A549 treated with DMSO at 1 μM for 4 hours (cell line): ENCODE results near the gene C1orf159. TPM values are rescaled to one million over a fixed set of nuclear protein-coding genes. Genes with fewer than 3 reads are reported as not detected.

Experiments
- total RNA-seq: library from RNA; stranded (reverse); fragments of 200-300 nt; extraction: Qiagen RNA extraction; gene quantifications from 5 replicates; pipeline ENCODE4 v1.2.3, GENCODE V29; 2022; ENCODE audit warnings: low read depth

The C1orf159 gene
- total RNA-seq = 11.5 to 16.4 TPM (median 12.5 TPM) in 5 replicates

DNA sequence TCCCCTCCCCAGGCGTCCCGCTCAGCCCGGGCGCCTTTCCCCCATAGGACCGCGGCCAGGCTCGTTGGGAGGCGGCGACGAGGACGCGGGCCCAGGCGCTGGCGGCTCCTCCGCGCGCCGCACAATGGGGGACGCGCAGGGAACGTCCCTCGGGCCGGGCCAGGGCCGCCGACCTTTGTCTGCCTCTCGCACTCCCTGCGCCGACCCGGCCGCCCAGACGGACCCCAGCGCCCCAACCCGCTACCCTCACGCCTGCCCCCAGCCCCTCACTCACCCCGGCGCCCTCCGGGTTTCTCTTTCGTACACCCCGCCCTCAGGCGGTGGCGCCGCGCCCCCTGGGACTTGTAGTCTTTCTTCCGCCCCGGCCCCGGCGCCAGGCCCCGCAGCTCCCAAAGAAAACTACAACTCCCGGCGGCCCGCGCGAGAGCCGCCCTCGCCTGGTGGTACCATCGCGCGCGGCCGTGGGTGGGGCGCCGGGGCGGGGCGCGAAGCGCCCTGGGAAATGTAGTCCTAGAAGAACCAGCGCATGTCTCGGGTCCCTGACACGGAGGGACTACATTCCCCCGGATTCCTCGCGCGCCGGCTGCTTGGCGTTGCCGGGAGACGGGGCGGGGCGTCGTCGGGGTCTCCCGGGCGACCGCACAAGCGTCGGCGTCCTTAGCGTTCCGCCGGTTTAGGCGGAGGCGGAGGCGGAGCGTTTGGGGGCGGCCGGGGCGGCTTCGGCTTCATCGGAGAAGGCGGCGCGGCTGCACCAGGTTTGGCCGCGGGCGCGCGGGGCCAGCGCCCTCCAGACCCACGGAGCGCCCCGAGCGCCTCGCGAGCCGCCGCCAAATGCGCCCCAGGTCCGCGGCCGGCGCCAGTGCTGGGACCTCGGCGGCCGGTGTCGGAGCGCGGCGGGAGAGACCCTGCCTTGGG is at the start of gene C1orf159:
TSS of gene C1orf159 (minus strand) at position 304 of the 915 bp plus-strand sequence. CDS start 24,546 bp downstream, outside the sequence.

DNA sequence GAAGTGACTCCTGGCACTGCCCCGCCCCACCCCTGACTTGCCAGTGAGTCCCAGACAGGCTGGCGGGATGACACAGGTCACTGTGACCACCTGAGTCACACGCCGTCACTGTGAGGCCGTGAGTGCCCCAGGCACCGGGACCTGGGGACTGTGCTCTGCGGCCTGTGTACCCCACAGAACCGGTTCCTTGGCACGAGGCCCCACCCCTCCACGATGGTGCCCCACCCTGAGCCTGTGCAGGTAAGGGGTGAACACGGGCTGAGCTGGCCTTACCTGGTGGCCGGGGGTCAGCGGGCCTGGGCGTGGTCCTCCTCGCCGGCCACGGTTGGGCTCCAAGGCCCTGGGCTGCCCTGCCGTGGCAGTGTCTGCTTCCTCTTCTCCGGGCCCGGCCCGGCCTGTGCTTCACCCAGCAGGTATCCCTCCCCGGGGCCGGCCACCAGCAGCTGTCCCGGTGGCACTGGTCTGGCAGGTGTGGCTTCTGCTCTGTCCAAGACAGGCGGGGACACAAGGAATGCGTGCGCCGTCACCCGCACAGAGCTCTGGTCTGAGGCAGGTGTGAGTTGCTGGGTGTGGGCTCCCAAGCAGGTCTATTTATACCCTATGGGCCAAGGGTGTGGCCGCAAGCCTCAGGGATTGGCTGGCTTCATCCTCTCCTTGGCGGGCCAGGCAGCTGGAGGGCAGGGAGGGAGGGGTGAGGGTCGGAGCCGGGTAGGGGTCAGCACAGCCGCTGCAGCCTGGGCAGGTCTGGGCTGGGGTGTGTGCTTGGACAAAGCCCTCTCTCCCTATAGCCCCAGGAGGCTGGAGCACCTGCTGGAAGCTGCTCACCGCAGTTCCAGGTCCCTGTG is 41.9 kb downstream of the C1orf159 start, which contains the start of gene RNF223:
TSS of gene RNF223 (minus strand) at position 564 of the 845 bp plus-strand sequence. CDS start 1,740 bp downstream, outside the sequence.

Other genes with a start within 250 kb of the C1orf159 start
- gene SAMD11, start 192.2 kb downstream of the C1orf159 start, total RNA-seq = 17.3 to 36.9 TPM (median 28.0 TPM) in 5 replicates
- 71.6 to 94.6 TPM (median 85.2 TPM) in 5 replicates for gene NOC2L, start 156.8 kb downstream of the C1orf159 start, total RNA-seq
- gene KLHL17, start 155.5 kb downstream of the C1orf159 start, total RNA-seq = 7.7 to 18.6 TPM (median 16.8 TPM) in 5 replicates
- 4.4 to 7.1 TPM (median 6.1 TPM) in 5 replicates for gene PLEKHN1, start 149.6 kb downstream of the C1orf159 start, total RNA-seq
- gene PERM1, start 134.0 kb downstream of the C1orf159 start, total RNA-seq = 0.09 to 0.16 TPM (median 0.15 TPM) in 5 replicates
- 24.5 to 59.7 TPM (median 54.3 TPM) in 5 replicates for gene HES4, start 116.0 kb downstream of the C1orf159 start, total RNA-seq
- 18.0 to 26.2 TPM (median 22.7 TPM) in 5 replicates for gene ISG15, start 102.6 kb downstream of the C1orf159 start, total RNA-seq
- 101 to 135 TPM (median 119 TPM) in 5 replicates for gene AGRN, start 96.0 kb downstream of the C1orf159 start, total RNA-seq
- gene RNF223, start 41.8 kb downstream of the C1orf159 start, total RNA-seq = 0.16 to 0.58 TPM (median 0.39 TPM) in 5 replicates
- gene TTLL10, start 57.8 kb upstream of the C1orf159 start, total RNA-seq = not detected in 5 replicates
- 0.23 to 0.31 TPM in 2 of 5 replicates, not detected in the others for gene TNFRSF18, start 90.5 kb upstream of the C1orf159 start, total RNA-seq
- gene TNFRSF4, start 98.1 kb upstream of the C1orf159 start, total RNA-seq = 0.17 TPM in 1 of 5 replicates, not detected in the others
- gene SDF4, start 115.9 kb upstream of the C1orf159 start, total RNA-seq = 110 to 131 TPM (median 118 TPM) in 5 replicates
- gene B3GALT6, start 116.1 kb upstream of the C1orf159 start, total RNA-seq = 9.3 to 19.5 TPM (median 18.1 TPM) in 5 replicates
- gene C1QTNF12, start 130.6 kb upstream of the C1orf159 start, total RNA-seq = 0.97 to 1.7 TPM (median 1.5 TPM) in 5 replicates
- gene UBE2J2, start 157.8 kb upstream of the C1orf159 start, total RNA-seq = 35.4 to 51.3 TPM (median 47.1 TPM) in 5 replicates
- gene SCNN1D, start 164.3 kb upstream of the C1orf159 start, total RNA-seq = 0.56 to 1.4 TPM (median 1.3 TPM) in 5 replicates
- 11.2 to 21.2 TPM (median 16.3 TPM) in 5 replicates for gene ACAP3, start 191.8 kb upstream of the C1orf159 start, total RNA-seq
- gene PUSL1, start 192.5 kb upstream of the C1orf159 start, total RNA-seq = 15.4 to 25.1 TPM (median 23.2 TPM) in 5 replicates
- gene INTS11, start 208.6 kb upstream of the C1orf159 start, total RNA-seq = 47.8 to 64.8 TPM (median 58.8 TPM) in 5 replicates
- 12.8 to 22.6 TPM (median 18.6 TPM) in 5 replicates for gene CPTP, start 208.7 kb upstream of the C1orf159 start, total RNA-seq
- 0.09 to 0.16 TPM (median 0.12 TPM) in 5 replicates for gene TAS1R3, start 215.2 kb upstream of the C1orf159 start, total RNA-seq
- gene DVL1, start 233.3 kb upstream of the C1orf159 start, total RNA-seq = 47.0 to 84.6 TPM (median 76.5 TPM) in 5 replicates
- gene MXRA8, start 242.5 kb upstream of the C1orf159 start, total RNA-seq = 0.14 to 0.27 TPM (median 0.23 TPM) in 5 replicates